H54 (cell line): ENCODE data around the gene DOCK9.

Experiments
- DNase-seq: peaks from one replicate; pipeline ENCODE4 v3.0.0; 2011; ENCODE audit warnings: low spot score, mixed read lengths; ENCODE audit not compliant: insufficient read length
- FAIRE-seq: peaks from 3 replicates; lab custom pipeline; 2011; peaks lifted over from hg19 to GRCh38; lab: Jason Lieb, UNC
- POLR2A ChIP-seq: IDR thresholded peaks from 2 replicates; pipeline ENCODE4 v1.6.1; 2011; ENCODE audit warnings: low read depth, mild to moderate bottlenecking, low read length

Gene DOCK9

GRCh38 chr13:98785405-98785804, 192.5 kb downstream of the DOCK9 start:
- no peak for FAIRE-seq
- no peak for TF ChIP-seq POLR2A

DNA sequence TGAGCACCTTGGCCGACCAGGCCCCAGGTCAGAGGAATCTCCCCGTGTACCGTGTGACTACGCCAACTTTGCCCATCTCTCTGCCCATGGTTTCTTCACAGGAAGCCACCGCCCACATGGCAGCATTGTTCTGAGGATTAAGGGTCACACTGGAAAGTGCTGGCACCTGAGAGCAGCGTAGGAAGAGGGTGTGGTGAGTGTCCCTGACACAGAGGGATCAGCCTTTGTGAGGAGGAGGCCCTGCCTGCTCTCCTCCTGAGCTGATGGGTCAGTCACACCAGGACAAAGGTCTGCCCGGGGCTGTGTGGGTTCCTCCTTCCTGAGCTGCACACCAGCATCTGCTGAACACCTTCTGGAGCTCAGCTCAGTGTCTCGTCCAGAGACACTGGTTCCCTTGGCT, 193.2 kb downstream of the DOCK9 start:
- FAIRE-seq (no peak), DNase-seq (no peak)
- no peak for TF ChIP-seq POLR2A

More at GRCh38 chr13:98785405-98785804, 192.5 kb downstream of the DOCK9 start:
- DNase-seq: no peak

GRCh38 chr13:98783856-98784478, 193.9 kb downstream of the DOCK9 start:
- FAIRE-seq: no peak
- no peak for DNase-seq
- TF ChIP-seq POLR2A: no peak

DNA sequence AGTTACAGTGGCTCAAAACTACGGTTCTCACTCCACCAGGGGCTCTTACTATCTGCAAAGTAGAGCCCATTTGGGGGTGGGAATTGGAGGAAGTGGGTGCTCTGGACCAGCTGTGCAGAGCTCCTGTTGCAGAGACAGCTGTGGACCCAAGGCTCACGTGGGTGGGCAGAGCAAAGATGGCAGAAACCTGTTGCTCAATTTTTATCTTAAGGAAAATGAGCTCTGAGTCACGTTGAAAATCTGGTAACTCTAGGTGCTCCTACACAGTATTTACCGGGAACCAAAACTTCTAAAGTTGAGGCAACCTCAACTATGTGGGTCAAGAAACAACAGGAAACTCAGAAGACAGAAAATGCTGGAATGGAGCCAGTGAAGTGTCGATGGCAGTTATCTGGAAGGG, 195.2 kb downstream of the DOCK9 start:
- TF ChIP-seq POLR2A: no peak

DNA sequence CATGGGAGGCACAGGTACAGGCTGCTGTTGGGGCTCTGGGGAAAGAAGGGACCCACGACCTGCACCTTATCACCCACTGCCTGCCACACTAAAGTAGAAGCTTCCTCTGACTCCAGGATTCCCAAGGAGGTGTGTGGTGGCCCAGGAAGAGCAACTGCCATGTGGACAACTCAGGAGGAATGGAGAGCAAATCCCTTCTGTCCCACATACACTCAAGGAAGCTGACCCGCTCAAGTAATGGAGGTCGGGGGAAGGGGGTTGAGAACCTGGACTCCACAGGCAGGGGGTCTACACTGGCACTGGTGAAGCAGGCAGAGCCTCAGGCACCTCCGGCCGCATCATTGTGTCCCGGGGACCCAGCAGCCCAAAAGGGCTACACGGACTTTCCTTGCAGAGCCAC, 196.0 kb downstream of the DOCK9 start:
- no peak for DNase-seq
- TF ChIP-seq POLR2A: no peak
- no peak for FAIRE-seq

More for the DNA sequence above, 195.2 kb downstream of the DOCK9 start:
- no peak for DNase-seq
- FAIRE-seq: no peak

- FAIRE-seq: no peak
Measured at GRCh38 chr13:98781470-98781869, 196.4 kb downstream of the DOCK9 start.

DNA sequence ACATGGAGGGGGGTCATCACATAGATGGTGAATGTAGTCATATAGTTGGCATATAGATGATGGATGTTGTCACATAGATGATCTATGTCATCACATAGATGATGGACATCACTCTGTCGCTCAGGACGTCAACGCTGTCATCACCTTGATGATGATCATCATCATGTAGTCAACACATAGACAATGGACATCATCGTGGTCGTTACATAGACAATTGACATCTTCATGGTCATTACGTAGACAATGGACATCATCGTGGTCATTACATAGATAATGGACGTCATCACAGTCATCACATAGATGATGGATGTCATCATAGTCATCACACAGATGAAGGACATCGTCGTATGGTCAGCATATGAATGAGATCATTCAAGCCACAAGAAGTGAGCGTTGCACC, 196.8 kb downstream of the DOCK9 start:
- no peak for FAIRE-seq
- DNase-seq: no peak

More at GRCh38 chr13:98781470-98781869, 196.4 kb downstream of the DOCK9 start:
- TF ChIP-seq POLR2A: no peak
- DNase-seq: no peak

DNA sequence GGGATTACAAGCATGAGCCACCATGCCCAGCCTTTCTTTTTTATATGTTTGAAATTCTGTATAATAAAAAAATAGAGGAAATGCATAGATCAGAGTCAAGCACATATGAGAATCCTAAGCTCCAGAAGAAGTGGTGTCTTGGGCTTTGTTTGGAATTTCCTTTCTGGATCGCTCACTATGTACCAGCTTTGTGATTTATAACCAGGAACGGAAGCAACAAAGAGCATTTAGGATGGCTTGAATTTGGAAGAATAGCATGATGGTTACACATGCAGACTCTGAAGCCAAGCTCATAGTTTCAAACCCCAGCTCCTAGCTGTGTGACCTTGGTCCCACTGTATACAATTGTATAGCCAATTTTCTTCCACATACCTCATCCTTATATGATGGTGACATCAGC, 197.4 kb downstream of the DOCK9 start:
- FAIRE-seq: no peak
- no peak for DNase-seq
- TF ChIP-seq POLR2A: no peak

More for the DNA sequence above, 196.8 kb downstream of the DOCK9 start:
- no peak for TF ChIP-seq POLR2A

DNA sequence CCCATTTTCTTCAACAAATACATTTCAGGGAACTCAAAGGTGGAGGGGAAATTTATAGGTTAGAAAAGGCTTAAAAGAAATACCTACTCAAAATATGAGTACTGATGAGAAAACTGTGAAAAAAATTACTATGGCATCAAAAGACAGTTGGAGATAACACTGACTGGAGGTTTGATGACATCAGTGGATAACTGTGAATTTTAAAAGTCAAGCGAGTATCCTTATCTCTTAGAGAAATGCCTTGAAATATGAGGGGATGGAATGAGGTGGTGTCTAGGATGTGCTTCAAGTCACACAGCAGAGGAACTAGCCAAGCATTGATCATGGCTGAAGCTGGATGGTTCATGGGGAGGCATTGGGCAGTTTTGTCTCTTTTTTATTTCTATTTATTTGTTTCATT, 198.2 kb downstream of the DOCK9 start:
- no peak for DNase-seq
- FAIRE-seq: no peak

GRCh38 chr13:98778749-98779148, 199.1 kb downstream of the DOCK9 start:
- TF ChIP-seq POLR2A: no peak
- DNase-seq: peak; percentile 58
- peak; percentile 33 for FAIRE-seq

More for the DNA sequence above, 198.2 kb downstream of the DOCK9 start:
- TF ChIP-seq POLR2A: no peak

DNA sequence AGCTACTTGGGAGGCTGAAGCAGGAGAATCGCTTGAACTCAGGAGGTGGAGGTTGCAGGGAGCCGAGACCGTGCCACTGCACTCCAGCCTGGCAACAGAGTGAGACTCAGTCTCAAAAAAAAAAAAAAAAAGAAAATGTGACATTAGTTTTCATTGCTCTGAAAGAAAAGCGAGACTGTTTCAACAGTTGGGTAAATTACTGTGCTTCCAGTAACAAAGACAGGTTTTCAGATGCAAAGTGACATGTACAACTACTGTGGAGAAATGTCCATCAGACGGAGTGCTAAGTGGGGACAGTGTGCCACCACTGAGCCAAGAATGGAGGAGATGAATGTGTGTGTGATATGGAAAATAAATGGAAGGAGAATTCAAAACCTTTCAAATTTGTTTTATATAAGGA, 201.2 kb downstream of the DOCK9 start:
- DNase-seq: no peak
- TF ChIP-seq POLR2A: no peak
- FAIRE-seq: no peak

DNA sequence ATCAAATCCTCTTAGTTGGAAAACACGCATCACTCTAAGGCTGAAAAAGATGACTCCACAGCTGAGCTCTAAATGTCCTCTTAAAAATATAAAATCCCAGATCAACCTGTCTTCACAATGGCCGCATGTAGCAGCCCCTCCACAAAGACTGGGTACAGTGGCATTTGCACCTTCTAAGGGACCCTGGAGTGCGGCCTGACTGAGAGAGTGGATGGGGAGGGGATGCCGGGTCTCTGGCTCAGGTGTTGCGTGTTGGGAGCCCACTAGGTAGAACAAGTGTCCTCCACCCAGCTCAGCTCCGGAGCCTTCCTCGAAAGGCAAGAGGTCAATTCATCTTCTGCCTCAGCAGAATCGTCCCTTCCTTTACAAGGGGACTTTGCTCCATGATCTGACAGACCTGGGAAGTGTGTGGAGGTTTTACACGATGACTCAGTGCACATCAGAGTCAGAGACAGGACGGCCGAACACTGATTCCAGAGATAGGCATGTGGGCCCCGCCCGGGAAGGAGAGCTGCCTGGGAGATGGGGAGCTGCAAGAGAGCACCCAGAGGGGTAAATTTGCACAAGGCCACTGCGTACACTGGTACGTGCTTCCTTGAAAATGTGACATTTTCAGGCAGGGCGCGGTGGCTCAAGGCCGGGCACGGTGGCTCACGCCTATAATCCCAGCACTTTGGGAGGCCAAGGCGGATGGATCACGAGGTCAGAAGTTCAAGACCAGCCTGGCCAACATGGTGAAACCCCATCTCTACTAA, 201.8 kb downstream of the DOCK9 start:
- FAIRE-seq (peak; percentile 99), DNase-seq (peak; percentile 100)
- no peak for TF ChIP-seq POLR2A

GRCh38 chr13:98775386-98775785, 202.5 kb downstream of the DOCK9 start:
- FAIRE-seq: no peak
- no peak for DNase-seq
- no peak for TF ChIP-seq POLR2A

GRCh38 chr13:98774776-98775175, 203.1 kb downstream of the DOCK9 start:
- no peak for DNase-seq
- no peak for TF ChIP-seq POLR2A
- FAIRE-seq: no peak

GRCh38 chr13:98773921-98774320, 203.9 kb downstream of the DOCK9 start:
- no peak for TF ChIP-seq POLR2A
- FAIRE-seq (no peak), DNase-seq (no peak)
